Activated CD4-positive, alpha-beta T cell treated with anti-CD3 and anti-CD28 coated beads, Interleukin-2, Interleukin-6, amounts not matched to agents 100 ng/mL and 50 ng/mL, durations not matched to agents 16 hours and 8 hours (primary cell): ENCODE data around the gene ADAMTSL1.

Experiments used
- DNase-seq: peaks from one replicate; pipeline ENCODE4 v3.0.0-alpha.2; 2020

The ADAMTSL1 gene

GRCh38 chr9:18555105-18555883, 81.3 kb downstream of the ADAMTSL1 start:
- no peak for DNase-seq

GRCh38 chr9:18564018-18564880, 90.3 kb downstream of the ADAMTSL1 start:
- DNase-seq: no peak

GRCh38 chr9:18566121-18566520, 92.2 kb downstream of the ADAMTSL1 start:
- DNase-seq: no peak

GRCh38 chr9:18568973-18569372, 95.0 kb downstream of the ADAMTSL1 start:
- DNase-seq: no peak

GRCh38 chr9:18569941-18570630, 96.1 kb downstream of the ADAMTSL1 start:
- DNase-seq: no peak

GRCh38 chr9:18573021-18573556, 99.1 kb downstream of the ADAMTSL1 start:
- DNase-seq: no peak

GRCh38 chr9:18575686-18576085, 101.7 kb downstream of the ADAMTSL1 start:
- no peak for DNase-seq

GRCh38 chr9:18579536-18579935, 105.6 kb downstream of the ADAMTSL1 start:
- DNase-seq: no peak

- DNase-seq: no peak
Observed at GRCh38 chr9:18580151-18580550, 106.2 kb downstream of the ADAMTSL1 start.

GRCh38 chr9:18585996-18586395, 112.0 kb downstream of the ADAMTSL1 start:
- no peak for DNase-seq

GRCh38 chr9:18588002-18588401, 114.0 kb downstream of the ADAMTSL1 start:
- no peak for DNase-seq

- no peak for DNase-seq
Observed at GRCh38 chr9:18591261-18591660, 117.3 kb downstream of the ADAMTSL1 start.

- no peak for DNase-seq
Observed at GRCh38 chr9:18594837-18595236, 120.9 kb downstream of the ADAMTSL1 start.

GRCh38 chr9:18595597-18595996, 121.6 kb downstream of the ADAMTSL1 start:
- DNase-seq: no peak

GRCh38 chr9:18596920-18597319, 123.0 kb downstream of the ADAMTSL1 start:
- no peak for DNase-seq

GRCh38 chr9:18598969-18599368, 125.0 kb downstream of the ADAMTSL1 start:
- DNase-seq: no peak

GRCh38 chr9:18601026-18601425, 127.1 kb downstream of the ADAMTSL1 start:
- no peak for DNase-seq

- DNase-seq: no peak
Observed at GRCh38 chr9:18601956-18602355, 128.0 kb downstream of the ADAMTSL1 start.

GRCh38 chr9:18604767-18605730, 131.1 kb downstream of the ADAMTSL1 start:
- DNase-seq: no peak

- DNase-seq: no peak
Observed at GRCh38 chr9:18605766-18606180, 131.8 kb downstream of the ADAMTSL1 start.

- DNase-seq: no peak
Observed at GRCh38 chr9:18606281-18606680, 132.3 kb downstream of the ADAMTSL1 start.

GRCh38 chr9:18606846-18607245, 132.9 kb downstream of the ADAMTSL1 start:
- no peak for DNase-seq
